ENCODE data around the gene SDF4. TPM values are rescaled to one million over a fixed set of nuclear protein-coding genes. Genes with fewer than 3 reads are reported as not detected.
"Not testable (repeated sequence)": the region's sequence is repeated elsewhere in the genome, so short reads cannot be mapped to it uniquely, and the experiment has no call there.

The SDF4 gene
- total RNA-seq, 1 experiment from 2014 or later, result 74.4 TPM

DNA sequence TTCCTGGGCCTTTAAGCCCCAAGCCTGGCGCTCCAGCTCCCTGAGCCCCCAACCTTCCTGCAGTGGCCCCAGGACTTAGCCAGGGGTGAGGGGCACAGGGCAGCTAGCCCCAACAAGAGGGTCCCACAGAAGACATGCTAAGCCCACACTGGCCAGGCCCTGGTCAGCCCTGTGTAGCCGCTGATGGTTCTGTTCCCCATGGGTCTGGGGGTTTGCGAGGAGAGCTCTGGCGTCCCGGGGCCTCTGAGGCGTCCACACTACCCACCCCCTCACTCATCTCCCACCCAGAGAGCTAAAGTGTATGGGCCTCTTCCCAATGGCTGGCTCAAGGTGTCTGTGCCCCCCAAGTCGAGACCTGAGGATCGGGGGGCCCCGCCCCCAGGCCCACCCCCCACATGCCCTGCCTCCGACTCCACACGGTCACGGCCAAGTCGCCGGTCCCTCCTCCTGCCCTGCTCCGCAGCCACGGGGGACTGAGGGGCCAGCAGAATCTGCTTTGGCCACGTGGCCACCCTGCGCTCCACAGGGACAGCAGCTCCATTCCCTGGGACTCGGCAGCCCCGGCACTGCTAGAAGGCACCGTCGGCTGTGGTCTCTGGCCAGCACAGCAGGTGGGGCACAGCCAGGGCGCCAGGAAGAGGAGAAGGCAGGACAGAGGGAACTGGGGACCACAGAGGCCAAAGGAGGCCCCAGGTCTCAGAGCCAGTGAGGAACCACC lies 33.2 kb downstream of the SDF4 start:
- DNase-seq (ENCODE audit: low read depth), result no peak

DNA sequence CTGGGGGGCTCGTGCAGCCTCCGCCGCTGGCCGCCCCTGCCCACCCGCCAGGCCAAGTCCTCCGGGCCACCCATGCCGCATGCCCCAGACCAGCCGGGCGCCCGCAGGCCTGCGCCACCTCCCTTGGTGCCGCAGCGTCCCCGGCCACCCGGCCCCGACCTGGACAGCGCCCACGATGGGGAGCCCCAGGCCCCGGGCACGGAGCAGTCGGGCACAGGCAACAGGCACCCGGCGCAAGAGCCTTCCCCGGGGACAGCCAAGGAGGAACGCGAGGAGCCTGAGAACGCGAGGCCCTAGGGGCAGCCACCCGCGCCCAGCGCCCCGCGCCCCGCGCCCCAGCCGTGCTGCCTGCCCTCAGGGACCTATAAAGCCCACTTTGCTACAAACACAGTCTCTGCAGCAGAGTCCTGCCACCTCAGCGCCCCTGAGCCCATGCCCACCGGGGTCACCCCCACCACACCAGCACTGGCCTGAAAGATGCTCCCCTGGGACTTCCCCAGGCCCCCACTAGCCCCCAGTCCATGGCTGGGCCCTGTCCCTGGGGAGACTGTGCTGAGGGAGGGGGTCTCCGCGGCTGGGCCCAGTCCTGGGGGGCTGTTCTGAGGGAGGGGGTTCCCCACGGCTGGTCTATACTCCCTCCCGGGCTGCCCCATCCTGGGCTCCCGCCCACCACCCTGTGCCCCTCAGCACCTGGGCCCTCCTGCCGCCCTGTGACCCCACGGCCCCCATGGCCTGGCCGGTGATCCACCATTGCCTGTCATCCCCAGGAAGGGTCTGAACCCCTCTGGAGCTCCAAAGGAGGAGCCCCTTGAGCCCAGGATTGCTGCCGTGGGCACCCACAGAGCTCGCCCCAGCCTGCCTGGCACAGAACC lies 34.0 kb downstream of the SDF4 start:
- no peak for DNase-seq (ENCODE audit: low read depth)

DNA sequence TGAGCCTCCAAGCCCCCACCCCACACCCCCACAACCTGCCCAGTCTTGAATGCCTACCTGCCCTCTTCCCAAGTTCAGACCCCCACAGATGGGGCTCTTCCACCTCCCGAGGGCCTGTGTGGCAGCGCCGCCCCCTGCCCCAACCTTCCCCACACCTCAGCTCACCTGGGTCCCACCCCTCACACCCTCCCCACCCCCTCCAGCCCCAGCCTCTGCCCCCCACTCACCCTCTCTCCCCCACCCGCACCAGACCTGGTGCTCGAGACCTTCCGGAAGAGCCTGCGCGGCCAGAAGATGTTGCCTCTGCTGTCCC lies 34.7 kb downstream of the SDF4 start:
- no peak for DNase-seq (ENCODE audit: low read depth)

GRCh38 chr1:1196431-1197187 lies 35.2 kb downstream of the SDF4 start:
- DNase-seq (ENCODE audit: low read depth), result no peak

GRCh38 chr1:1195726-1196125 lies 36.1 kb downstream of the SDF4 start:
- DNase-seq (ENCODE audit: low read depth), result not testable (repeated sequence)

DNA sequence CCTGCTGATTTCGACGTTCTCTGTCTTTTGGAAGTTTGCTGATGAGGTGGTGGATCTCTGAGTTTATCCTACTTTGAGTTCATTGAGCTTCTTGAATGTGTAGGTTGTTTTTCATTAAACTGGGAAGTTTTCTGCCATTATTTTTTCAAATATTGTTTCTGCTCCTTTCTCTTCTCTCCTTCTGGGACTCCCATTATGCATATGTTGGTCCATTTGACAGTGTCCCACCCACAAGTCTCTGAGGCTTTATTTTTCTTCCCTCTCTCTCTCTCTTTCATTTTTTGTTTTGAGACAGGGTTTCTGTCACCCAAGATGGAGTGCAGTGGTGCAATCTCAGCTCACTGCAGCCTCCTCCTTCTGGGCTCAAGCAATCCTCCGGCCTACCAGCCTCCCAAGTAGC lies 37.1 kb downstream of the SDF4 start:
- no peak for DNase-seq (ENCODE audit: low read depth)

- DNase-seq (ENCODE audit: low read depth), result no peak
Observed at GRCh38 chr1:1191734-1192133, 40.1 kb downstream of the SDF4 start.

DNA sequence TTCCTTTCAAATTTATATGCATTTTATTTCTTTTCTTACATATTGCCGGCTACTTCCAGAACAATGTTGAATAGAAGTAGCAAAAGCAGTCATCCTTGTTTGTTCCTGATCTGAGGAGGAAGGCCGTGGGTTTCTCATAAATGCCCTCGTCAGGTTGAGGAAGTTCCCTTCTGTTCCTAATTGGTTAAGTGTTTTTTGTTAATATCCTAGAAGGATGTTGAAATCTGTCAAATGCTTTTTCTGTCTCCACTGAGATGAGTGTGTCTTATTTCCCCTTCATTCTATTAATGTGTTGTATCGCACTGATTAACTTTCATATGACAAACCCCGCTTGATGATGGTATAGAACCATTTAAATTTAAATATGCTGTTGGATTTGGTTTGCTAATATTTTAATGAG lies 42.7 kb downstream of the SDF4 start:
- DNase-seq (ENCODE audit: low read depth), result no peak

DNA sequence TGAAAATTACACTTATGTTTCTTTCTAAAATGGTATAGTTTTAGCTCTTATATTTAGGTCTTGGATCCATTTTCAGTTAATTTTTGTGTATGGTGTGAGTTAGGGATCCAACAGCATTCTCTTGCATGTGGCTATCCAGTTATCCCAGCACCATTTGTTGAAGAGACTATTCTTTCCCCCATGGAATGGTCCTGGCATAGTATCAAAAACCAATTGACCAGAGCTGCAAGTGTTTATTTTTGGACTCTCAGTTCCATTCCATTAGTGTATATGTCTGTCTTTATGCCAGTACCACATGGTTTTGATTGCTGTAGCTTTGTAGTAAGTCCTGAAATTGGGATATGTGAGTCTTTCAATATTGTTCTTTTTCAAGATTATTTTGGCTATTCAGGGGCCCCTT lies 43.9 kb downstream of the SDF4 start:
- DNase-seq (ENCODE audit: low read depth), result peak; percentile 37

- no peak for DNase-seq (ENCODE audit: low read depth)
Observed at GRCh38 chr1:1185101-1185765, 46.6 kb downstream of the SDF4 start.

DNA sequence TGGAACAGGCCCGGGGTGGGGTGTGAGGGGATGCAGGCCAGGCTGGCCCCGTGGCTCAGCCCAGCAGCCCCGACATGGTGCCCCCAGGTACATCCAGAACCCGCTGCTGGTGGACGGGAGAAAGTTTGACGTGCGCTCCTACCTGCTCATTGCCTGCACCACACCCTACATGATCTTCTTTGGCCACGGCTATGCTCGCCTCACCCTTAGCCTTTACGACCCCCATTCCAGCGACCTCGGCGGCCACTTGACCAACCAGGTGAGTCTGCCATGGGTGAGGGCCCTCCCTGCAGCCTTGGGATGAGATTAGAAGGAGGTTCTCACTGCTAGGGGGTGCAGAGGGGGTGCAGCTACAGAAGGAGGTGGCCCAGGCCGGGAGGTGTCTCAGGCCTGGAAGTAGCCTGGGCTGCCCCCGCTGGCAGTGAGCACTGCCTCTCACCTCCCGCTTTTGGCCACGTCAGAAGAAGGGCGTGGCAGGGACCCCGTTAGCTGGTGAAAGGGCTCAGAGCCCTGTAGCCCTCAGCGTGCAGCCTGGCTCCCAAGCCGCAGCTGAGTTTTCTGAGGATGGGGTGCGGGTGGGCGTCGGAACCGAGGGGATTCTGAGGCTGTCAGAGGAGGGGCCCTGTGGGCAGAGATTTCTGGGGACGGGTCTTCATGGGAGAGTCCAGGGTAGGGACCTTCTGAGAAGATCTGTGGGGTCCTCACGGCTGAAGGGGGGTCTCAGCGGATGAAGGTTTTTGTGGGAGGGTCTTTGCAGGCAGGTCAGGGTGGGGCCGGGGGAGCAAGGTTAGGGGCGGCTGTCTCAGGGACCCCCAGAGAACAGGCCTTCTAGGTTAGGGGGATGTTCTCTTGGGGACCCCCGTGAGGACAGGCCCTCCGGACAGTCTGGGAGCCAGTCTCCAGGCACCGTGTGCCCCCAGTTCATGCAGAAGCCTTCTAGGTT lies 47.7 kb downstream of the SDF4 start:
- no peak for DNase-seq (ENCODE audit: low read depth)

GRCh38 chr1:1183221-1183747 lies 48.5 kb downstream of the SDF4 start:
- no peak for DNase-seq (ENCODE audit: low read depth)

DNA sequence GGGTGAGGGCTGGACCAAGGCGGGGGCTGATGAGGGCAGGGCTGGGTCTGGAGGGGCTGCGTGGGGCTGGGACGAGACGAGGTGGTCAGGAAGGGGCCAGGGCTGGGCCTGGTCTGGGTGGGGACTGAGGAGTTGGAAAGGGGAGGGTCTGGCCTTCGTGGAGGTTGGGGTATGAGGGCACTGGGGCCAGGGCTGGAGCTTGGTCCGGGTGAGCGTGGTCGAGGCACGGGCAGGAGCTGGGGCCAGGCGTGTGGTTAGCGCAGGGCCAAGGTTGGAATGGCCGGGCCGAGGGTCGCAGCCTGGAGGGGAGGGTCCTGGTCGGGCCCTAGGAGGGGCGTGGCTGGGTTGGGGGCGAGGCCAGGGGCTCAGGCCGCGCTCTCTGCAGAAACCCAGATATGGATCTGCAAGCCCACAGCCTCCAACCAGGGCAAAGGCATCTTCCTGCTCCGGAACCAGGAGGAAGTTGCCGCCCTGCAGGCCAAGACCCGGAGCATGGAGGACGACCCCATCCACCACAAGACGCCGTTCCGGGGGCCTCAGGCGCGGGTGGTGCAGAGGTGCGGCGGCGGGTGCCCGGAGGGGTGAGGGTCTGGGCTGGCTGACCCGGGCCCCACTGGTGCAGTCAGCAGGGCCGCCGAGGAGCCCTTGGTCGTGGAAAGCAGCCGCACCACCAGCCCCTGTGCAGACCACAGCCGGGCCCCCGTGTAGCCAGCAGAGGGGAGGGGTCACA lies 49.1 kb downstream of the SDF4 start:
- no peak for DNase-seq (ENCODE audit: low read depth)

DNA sequence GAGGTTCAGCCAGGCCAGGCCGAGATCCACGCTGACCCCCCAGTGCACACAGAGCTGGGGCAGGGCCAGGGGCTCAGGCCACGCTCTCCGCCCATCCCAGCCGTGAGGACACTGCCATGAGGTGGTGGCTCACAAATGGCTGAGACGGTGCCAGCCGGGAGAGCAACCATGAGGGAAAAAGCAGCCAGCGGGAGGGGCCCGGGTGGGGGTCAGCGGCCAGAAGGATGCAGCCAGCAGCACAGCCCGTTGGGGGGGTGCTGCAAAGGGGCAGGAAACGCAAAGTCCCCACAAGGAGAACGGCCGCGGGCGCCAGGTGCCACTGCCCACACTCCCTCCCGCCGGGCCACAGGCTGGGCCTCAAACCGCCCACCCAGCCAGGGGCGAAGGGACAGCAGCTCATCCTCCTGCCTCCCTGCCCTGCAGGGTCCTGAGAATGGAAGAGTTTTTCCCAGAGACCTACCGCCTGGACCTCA lies 49.8 kb downstream of the SDF4 start:
- DNase-seq (ENCODE audit: low read depth), result no peak

DNA sequence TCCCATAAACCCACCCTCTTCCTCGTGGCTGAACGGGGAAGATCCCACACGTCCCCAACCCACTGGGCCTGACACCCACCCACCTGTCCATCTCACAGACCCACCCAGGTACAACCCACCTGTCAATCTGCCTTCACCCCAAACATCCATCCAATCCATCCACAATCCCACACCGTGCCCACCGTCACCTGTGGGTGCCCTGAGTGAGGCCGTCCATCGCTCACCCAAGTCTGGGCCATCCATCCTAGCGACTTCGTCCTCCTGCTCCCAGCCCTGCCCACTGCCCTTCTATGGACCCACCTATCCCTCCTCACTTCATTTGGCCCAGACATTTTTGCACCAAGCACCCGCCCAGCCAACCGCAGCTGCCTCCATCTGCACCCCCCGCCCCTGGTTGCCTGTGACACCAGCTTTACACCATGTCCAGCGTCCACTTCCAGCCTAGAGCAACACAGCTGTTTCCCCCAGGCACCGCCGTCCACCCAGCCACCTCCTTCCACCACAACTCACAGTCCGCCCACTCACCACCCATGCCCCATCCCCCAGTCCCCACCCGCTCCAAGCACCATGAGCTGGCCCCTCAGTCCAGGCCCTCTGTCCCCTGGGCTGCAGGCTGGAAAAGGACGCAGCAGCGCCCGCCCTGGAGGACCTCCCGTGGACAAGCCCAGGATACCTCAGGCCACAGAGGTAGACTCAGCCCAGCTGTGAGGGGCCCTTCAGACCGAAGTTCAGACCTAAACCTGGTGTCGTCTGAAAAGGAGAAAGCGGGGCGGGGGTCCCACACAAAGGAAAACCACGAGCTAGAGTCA lies 50.5 kb downstream of the SDF4 start:
- no peak for DNase-seq (ENCODE audit: low read depth)

- DNase-seq (ENCODE audit: low read depth), result no peak
Observed at GRCh38 chr1:1179983-1180861, 51.6 kb downstream of the SDF4 start.

DNA sequence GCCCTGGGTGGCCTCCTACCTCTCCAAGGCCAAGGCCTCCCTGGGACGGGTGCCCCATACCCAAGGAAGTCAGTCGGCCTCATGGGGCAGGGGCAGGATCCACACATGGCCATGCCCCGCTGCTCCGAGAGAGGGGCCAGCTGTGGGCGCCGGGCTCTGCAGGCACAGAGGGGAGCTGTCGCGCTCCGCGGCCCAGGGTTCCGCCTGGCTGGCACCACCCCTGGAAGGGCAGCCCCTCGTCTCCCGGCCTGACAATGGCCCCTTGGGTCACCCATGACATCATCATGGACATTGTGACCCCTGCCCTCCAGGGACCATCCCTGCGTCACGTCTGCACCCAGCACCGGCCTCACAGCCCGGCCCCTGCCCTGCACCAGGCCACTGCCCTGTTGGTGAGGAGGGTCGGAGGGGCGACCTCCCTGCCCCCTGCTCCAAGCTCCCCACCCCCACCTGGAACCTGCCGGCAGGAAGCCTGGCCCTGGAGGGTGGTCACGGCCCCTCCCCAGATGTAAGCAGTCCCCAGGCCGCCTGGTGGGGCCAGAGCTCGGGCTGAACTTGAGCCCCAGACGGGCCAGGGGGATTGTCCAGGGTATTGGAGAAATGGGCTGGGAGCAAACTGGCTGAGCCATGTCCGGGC lies 52.3 kb downstream of the SDF4 start:
- no peak for DNase-seq (ENCODE audit: low read depth)
